Measurements from ENCODE around the gene SLC27A6. TPM values are rescaled to one million over a fixed set of nuclear protein-coding genes. Genes with fewer than 3 reads are reported as not detected.

The SLC27A6 gene
- total RNA-seq, 1 experiment from 2014 or later = not detected

GRCh38 chr5:129061849-129062248 is 96.6 kb downstream of the SLC27A6 start:
- ATAC-seq (no peak), DNase-seq (ENCODE audit: low read depth, low spot score) (no peak)
- Histone ChIP-seq H3K4me1 (ENCODE audit: control insufficient read depth, insufficient read depth, low read length) (no peaks in the 10 kb centered on the region), H3K4me3 (ENCODE audit: low read depth in 2 of 2, low read length in 2 of 2) (no peak overlapping the region), H3K36me3 (ENCODE audit: control insufficient read depth, insufficient read depth, low read length) (no peaks in the 10 kb centered on the region), H3K27me3 (ENCODE audit: control insufficient read depth, insufficient read depth, low read length) (no peaks in the 10 kb centered on the region), H3K9me3 (ENCODE audit: control insufficient read depth, insufficient read depth, low read depth, low read length) (no peaks in the 10 kb centered on the region), H3K27ac (ENCODE audit: low read length) (no peak overlapping the region)
- CTCF ChIA-PET = no interaction called here
- TF ChIP-seq CTCF (IDR thresholded peaks at IDR 0.05) = no peak
- no peak for TF ChIP-seq SIN3A (IDR thresholded peaks at IDR 0.05; ENCODE audit: borderline replicate concordance, insufficient read depth, low read depth, low read length)
- no peak for TF ChIP-seq POLR2AphosphoS5 (IDR thresholded peaks at IDR 0.05; ENCODE audit: low read depth, low read length)
- TF ChIP-seq REST (IDR thresholded peaks at IDR 0.05; ENCODE audit: insufficient read depth in 1 of 2, low read depth in 2 of 2, low read length in 1 of 2) = no peak
- no peak for TF ChIP-seq TCF7L2 (IDR thresholded peaks at IDR 0.05; ENCODE audit: low read depth, low read length)
- intact Hi-C loops (cut with micrococcal nuclease; ENCODE audit: unreplicated experiment) = no loop called here
- in situ Hi-C loops (cut with HindIII; ENCODE audit: low pct_unique_long_range_greater_than_20kb, low sequenced_read_pairs) = no loop called here
- POLR2A ChIA-PET = no interaction called here
- BruUV-seq (replicated peaks) = no TSS peak

- Histone ChIP-seq H3K36me3 (ENCODE audit: control insufficient read depth, insufficient read depth, low read length) (no peaks in the 10 kb centered on the region), H3K27me3 (ENCODE audit: control insufficient read depth, insufficient read depth, low read length) (no peaks in the 10 kb centered on the region), H3K27ac (ENCODE audit: low read length) (no peak overlapping the region), H3K9me3 (ENCODE audit: control insufficient read depth, insufficient read depth, low read depth, low read length) (no peaks in the 10 kb centered on the region), H3K4me1 (ENCODE audit: control insufficient read depth, insufficient read depth, low read length) (no peaks in the 10 kb centered on the region), H3K4me3 (ENCODE audit: low read depth in 2 of 2, low read length in 2 of 2) (no peak overlapping the region)
- ChIA-PET POLR2A (no interaction called here), CTCF (no interaction called here)
- in situ Hi-C loops (cut with HindIII; ENCODE audit: low pct_unique_long_range_greater_than_20kb, low sequenced_read_pairs) = no loop called here
- no peak for ATAC-seq
- TF ChIP-seq SIN3A (IDR thresholded peaks at IDR 0.05; ENCODE audit: borderline replicate concordance, insufficient read depth, low read depth, low read length) = no peak
- no peak for TF ChIP-seq POLR2AphosphoS5 (IDR thresholded peaks at IDR 0.05; ENCODE audit: low read depth, low read length)
- intact Hi-C loops (cut with micrococcal nuclease; ENCODE audit: unreplicated experiment) = no loop called here
- BruUV-seq (replicated peaks) = no TSS peak
- DNase-seq (ENCODE audit: low read depth, low spot score) = no peak
Observed at GRCh38 chr5:129063483-129064113, 98.3 kb downstream of the SLC27A6 start.

GRCh38 chr5:129065721-129066120 is 100.4 kb downstream of the SLC27A6 start:
- in situ Hi-C loops (cut with HindIII; ENCODE audit: low pct_unique_long_range_greater_than_20kb, low sequenced_read_pairs) = no loop called here
- no peaks in the 10 kb centered on the region for H3K4me1 ChIP-seq (ENCODE audit: control insufficient read depth, insufficient read depth, low read length)
- TF ChIP-seq CTCF (IDR thresholded peaks at IDR 0.05) = no peak
- no peak for TF ChIP-seq TCF7L2 (IDR thresholded peaks at IDR 0.05; ENCODE audit: low read depth, low read length)
- TF ChIP-seq REST (IDR thresholded peaks at IDR 0.05; ENCODE audit: insufficient read depth in 1 of 2, low read depth in 2 of 2, low read length in 1 of 2) = no peak
- DNase-seq (ENCODE audit: low read depth, low spot score) = no peak
- ChIA-PET POLR2A (no interaction called here), CTCF (interaction anchor here (0.6 kb wide), 1 partner anchor 60 kb away, joined by 3 read pairs; no protein-coding TSS in a partner anchor)
- no peak overlapping the region for H3K4me3 ChIP-seq (ENCODE audit: low read depth in 2 of 2, low read length in 2 of 2)
- ATAC-seq = no peak
- intact Hi-C loops (cut with micrococcal nuclease; ENCODE audit: unreplicated experiment) = no loop called here
- H3K27me3 ChIP-seq (ENCODE audit: control insufficient read depth, insufficient read depth, low read length) = no peaks in the 10 kb centered on the region
- no peaks in the 10 kb centered on the region for H3K36me3 ChIP-seq (ENCODE audit: control insufficient read depth, insufficient read depth, low read length)
- H3K9me3 ChIP-seq (ENCODE audit: control insufficient read depth, insufficient read depth, low read depth, low read length) = no peaks in the 10 kb centered on the region
- no peak overlapping the region for H3K27ac ChIP-seq (ENCODE audit: low read length)
- no TSS peak for BruUV-seq (replicated peaks)
